Cardiac muscle cell (in vitro differentiated cells and primary cell): Measurements from ENCODE around the gene APOB. TPM values are rescaled to one million over a fixed set of nuclear protein-coding genes. Genes with fewer than 3 reads are reported as not detected.

ENCODE experiments used
- DNase-seq, 2 donors: peaks; one replicate each; pipeline versions ENCODE4 v3.0.0 to v3.0.0-alpha.2; 2010 to 2017; ENCODE audit warnings: low read depth in 1 of 2, low spot score in 1 of 2
- H3K27ac ChIP-seq: fragments of 200-600 bp; sonication (generic); 2 replicates; pipeline ENCODE4 v1.5.1; 2016
- H3K27me3 ChIP-seq: fragments of 200-600 bp; sonication (generic); 2 replicates; pipeline ENCODE4 v1.6.0; 2016; ENCODE audit warnings: control low read depth
- H3K36me3 ChIP-seq: fragments of 200-600 bp; sonication (generic); 2 replicates; pipeline ENCODE4 v1.5.1; 2016; ENCODE audit warnings: control low read depth
- H3K4me1 ChIP-seq: fragments of 200-600 bp; sonication (generic); 2 replicates; pipeline ENCODE4 v1.8.1; 2017; ENCODE audit warnings: low read depth, mild to moderate bottlenecking, mixed run types
- H3K4me3 ChIP-seq: fragments of 200-600 bp; sonication (generic); 2 replicates; pipeline ENCODE4 v1.5.1; 2016; ENCODE audit warnings: mild to moderate bottlenecking
- H3K9me3 ChIP-seq: fragments of 200-600 bp; sonication (generic); 2 replicates; pipeline ENCODE4 v1.5.1; 2017; ENCODE audit warnings: low read depth, mild to moderate bottlenecking, control low read depth
- CTCF ChIP-seq: IDR thresholded peaks from 2 replicates; pipeline ENCODE4 v1.5.1; 2012; ENCODE audit warnings: low read depth, mild to moderate bottlenecking, low read length
- polyA plus RNA-seq: library from polyadenylated mRNA; unstranded; fragments of >200 nt; fragmentation: Nextera tagmentation; extraction: Ambion mirVana; gene quantifications from 2 replicates; pipeline ENCODE4 v1.2.1, GENCODE V29; 2016
- total RNA-seq: library from RNA; depleted of rRNA; stranded (reverse); fragments of >200 nt; gene quantifications from 2 replicates; pipeline ENCODE4 v1.2.3, GENCODE V29; 2016

The APOB gene
- total and polyA plus RNA-seq, 2 experiments from 2014 or later = 0.15 to 0.26 TPM

- Histone ChIP-seq H3K27me3 (no peaks in the 10 kb centered on the region), H3K4me1 (no peaks in the 10 kb centered on the region), H3K4me3 (no peak overlapping the region), H3K36me3 (no peaks in the 10 kb centered on the region), H3K27ac (no peak overlapping the region), H3K9me3 (no peaks in the 10 kb centered on the region)
- no peak for TF ChIP-seq CTCF
- DNase-seq = no peak
Observed at GRCh38 chr2:20998972-20999905, 44.6 kb downstream of the APOB start.

DNA sequence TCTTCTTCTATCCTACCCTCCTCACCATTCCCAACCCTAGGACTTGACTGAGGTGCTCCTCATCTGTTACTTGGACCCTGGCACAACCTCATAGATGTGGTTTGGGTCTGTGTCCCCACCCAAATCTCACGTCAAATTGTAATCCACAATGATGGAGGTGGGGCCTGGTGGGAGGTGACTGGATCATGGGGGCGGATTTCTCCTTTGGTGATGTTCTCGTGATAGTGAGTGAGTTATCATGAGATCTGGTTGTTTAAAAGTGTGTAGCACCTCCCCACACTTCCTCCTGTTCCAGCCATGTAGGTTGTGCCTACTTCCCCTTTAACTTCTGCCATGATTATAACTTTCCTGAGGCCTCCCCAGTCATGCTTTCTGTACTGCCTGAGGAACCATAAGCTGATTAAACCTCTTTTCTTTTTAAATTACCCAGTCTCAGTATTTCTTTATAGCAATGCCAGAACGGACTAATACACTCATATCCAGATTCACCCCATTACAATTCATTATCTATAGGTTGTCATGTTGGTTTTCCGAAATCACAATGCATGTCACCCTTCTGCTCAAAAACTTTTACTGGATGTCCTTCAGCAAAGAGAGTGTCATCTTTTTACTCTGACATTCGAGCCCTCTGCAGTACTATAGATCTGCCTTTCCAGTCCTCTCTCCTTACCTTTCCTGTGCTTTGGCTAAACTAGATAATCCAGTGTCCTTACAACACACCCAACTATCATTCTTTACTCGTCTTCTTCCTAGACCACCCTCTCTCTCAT lies 45.7 kb downstream of the APOB start:
- no peaks in the 10 kb centered on the region for H3K4me1 ChIP-seq
- no peak overlapping the region for H3K27ac ChIP-seq
- no peaks in the 10 kb centered on the region for H3K27me3 ChIP-seq
- H3K36me3 ChIP-seq = no peaks in the 10 kb centered on the region
- TF ChIP-seq CTCF = no peak
- H3K4me3 ChIP-seq = no peak overlapping the region
- DNase-seq = no peak
- no peaks in the 10 kb centered on the region for H3K9me3 ChIP-seq

DNA sequence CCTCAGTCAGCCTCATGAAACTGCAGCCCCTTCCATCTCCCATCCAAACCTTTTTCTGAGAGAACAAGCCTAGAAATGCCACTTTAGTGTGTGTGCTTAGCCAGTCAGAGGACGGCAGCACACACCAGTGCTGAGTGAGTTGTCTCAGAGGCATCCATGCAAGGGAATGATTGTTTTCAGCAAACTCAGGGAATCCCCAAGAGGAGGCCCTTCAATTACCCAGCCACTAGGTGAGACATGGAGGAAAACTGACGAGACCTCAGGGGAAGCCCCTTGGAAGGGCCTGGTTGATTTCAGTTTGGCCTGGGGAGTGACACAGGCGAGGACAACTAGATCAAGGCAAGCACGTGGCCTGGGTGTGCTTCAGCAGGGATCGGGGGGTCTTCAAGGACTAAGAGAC lies 49.7 kb downstream of the APOB start:
- no peak overlapping the region for H3K27ac ChIP-seq
- H3K4me1 ChIP-seq = no peaks in the 10 kb centered on the region
- no peak overlapping the region for H3K4me3 ChIP-seq
- no peak for TF ChIP-seq CTCF
- H3K9me3 ChIP-seq = no peaks in the 10 kb centered on the region
- no peaks in the 10 kb centered on the region for H3K27me3 ChIP-seq
- no peaks in the 10 kb centered on the region for H3K36me3 ChIP-seq
- DNase-seq = no peak

DNA sequence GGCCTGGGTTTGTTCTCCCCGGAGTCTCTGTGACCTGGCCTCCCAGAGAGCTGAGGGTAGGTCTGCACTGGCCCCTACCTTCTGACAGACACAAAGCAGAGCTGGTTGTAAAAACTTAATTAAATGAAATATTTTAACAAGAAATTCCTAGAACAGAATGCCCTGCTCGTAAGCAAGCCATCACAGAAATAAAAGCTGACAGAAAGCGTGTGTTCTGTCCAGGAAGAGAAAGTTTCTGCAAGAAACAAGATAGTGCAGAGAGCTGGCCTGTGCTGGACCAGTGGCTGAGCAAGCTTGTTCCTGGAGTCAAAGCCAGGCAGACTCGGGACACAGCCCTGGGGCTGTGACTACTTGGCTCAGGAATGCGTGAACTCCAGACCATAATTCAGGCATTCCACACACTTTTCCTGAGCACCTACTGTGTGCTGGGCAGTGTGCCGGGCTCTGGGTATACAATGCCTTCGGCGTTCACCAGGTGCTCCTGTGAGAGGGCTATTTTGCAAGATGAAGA lies 51.6 kb downstream of the APOB start:
- Histone ChIP-seq H3K36me3 (no peaks in the 10 kb centered on the region), H3K9me3 (no peaks in the 10 kb centered on the region), H3K27ac (no peak overlapping the region), H3K4me3 (no peak overlapping the region), H3K27me3 (no peaks in the 10 kb centered on the region), H3K4me1 (no peaks in the 10 kb centered on the region)
- peak; percentile 6 for DNase-seq
- no peak for TF ChIP-seq CTCF

DNA sequence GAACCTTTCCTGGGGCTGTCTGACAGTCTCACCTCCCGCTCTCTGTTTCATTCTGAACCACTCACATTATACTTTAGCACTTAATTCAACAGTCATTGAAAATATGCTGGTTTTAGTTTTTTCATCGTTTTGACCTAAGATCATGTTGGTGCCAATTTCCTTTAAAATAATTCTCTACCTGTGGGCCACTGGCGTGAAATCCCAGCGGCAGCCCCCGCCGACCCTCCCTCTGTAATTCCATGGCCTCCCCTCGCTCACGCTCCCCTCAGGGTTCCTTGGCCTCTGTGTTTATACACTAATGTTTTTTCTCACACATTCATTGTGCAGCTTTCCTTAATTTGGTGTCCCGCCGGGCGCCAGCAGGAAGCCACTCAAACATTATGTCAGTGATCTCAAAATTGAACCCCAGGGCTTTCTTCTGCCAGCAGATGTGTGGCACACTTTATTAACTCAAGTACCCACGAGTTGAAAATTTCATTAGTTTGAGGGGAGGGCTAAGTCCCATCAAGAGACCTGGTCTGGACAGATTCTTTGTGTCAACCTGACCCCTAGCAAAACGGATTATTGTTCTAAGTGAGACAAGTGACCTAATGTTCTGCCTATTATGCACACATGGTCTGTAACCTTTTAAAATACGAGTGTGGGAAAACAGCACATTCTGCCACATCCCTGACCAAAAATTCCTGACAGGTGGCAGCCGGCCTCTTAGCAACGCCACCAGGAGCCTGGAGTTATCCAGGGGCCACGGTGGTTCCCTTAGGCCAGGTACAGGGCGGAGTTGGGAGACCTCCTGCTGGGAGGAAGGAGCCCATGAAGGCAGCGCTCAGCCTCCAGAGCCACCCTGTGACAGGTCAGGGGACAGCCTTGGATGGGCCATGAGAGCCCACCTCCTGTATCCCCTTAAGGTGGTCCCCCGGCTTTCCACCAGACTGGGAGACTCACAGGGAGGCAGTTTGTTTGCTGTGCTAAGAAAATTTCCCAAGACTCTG lies 53.1 kb downstream of the APOB start:
- H3K4me3 ChIP-seq = no peak overlapping the region
- H3K4me1 ChIP-seq = no peaks in the 10 kb centered on the region
- no peak for TF ChIP-seq CTCF
- H3K27me3 ChIP-seq = no peaks in the 10 kb centered on the region
- DNase-seq = no peak
- no peaks in the 10 kb centered on the region for H3K9me3 ChIP-seq
- H3K27ac ChIP-seq = no peak overlapping the region
- H3K36me3 ChIP-seq = no peaks in the 10 kb centered on the region
